MCF 10A (cell line): ENCODE measurements around the gene IFRD2. TPM values are rescaled to one million over a fixed set of nuclear protein-coding genes. Genes with fewer than 3 reads are reported as not detected.

ENCODE experiments used
- BruUV-seq: library from RNA; stranded (reverse); fragments of 400-500 nt; replicated peaks from 2 replicates; lab custom pipeline; 2021; lab: Mats Ljungman, UMichigan
- CTCF ChIA-PET: fragments of 300-600 bp; sonication (Branson Sonifier 250); formaldehyde crosslinking; extraction: SDS; loops from one replicate; lab custom pipeline; 2021; ENCODE audit warnings: antibody characterized with exemption, inconsistent platforms; lab: Yijun Ruan, JAX
- POLR2A ChIA-PET: fragments of 300-600, 350-650 bp; sonication (Branson Sonifier 250); formaldehyde crosslinking; extraction: SDS; loops from one replicate; lab custom pipeline; 2020; ENCODE audit warnings: antibody characterized with exemption, inconsistent platforms; lab: Yijun Ruan, JAX
- DNase-seq: peaks from one replicate; pipeline ENCODE4 v3.0.0-alpha.2; 2018; ENCODE audit not compliant: unreplicated experiment
- H3K27ac Mint-ChIP-seq: one replicate; pipeline ENCODE4 v1.8.0; 2022; ENCODE audit warnings: mild to moderate bottlenecking, low read depth, mixed read lengths; ENCODE audit not compliant: unreplicated experiment
- H3K27me3 Mint-ChIP-seq: one replicate; pipeline ENCODE4 v1.8.0; 2022; ENCODE audit warnings: mixed read lengths; ENCODE audit not compliant: insufficient read depth, unreplicated experiment
- H3K36me3 Mint-ChIP-seq: one replicate; pipeline ENCODE4 v1.8.0; 2022; ENCODE audit warnings: mild to moderate bottlenecking, moderate library complexity, mixed read lengths; ENCODE audit not compliant: insufficient read depth, unreplicated experiment
- H3K4me1 Mint-ChIP-seq: one replicate; pipeline ENCODE4 v1.8.0; 2022; ENCODE audit warnings: mixed read lengths; ENCODE audit not compliant: insufficient read depth, unreplicated experiment
- H3K4me3 Mint-ChIP-seq: one replicate; pipeline ENCODE4 v1.8.0; 2022; ENCODE audit warnings: mild to moderate bottlenecking, moderate library complexity, mixed read lengths; ENCODE audit not compliant: unreplicated experiment
- H3K9me3 Mint-ChIP-seq: one replicate; pipeline ENCODE4 v1.8.0; 2022; ENCODE audit warnings: mixed read lengths; ENCODE audit not compliant: unreplicated experiment
- intact Hi-C: fragments of 100-400 bp; cut with micrococcal nuclease; formaldehyde crosslinking; loops from 2 replicates; pipeline ENCODE4 v1.14.1; 2022
- total RNA-seq: library from RNA; stranded (reverse); gene quantifications from 2 replicates; pipeline ENCODE4 v1.2.3, GENCODE V29; 2022
- TF ChIP-seq, protein P1 (sequence below): fragments of 200-600 bp; IDR thresholded peaks from one replicate; pipeline ENCODE4 v1.8.0; 2022; ENCODE audit warnings: antibody characterized with exemption, mild to moderate bottlenecking; ENCODE audit not compliant: unreplicated experiment

Gene IFRD2
- total RNA-seq, 1 experiment from 2014 or later: 182 TPM

DNA sequence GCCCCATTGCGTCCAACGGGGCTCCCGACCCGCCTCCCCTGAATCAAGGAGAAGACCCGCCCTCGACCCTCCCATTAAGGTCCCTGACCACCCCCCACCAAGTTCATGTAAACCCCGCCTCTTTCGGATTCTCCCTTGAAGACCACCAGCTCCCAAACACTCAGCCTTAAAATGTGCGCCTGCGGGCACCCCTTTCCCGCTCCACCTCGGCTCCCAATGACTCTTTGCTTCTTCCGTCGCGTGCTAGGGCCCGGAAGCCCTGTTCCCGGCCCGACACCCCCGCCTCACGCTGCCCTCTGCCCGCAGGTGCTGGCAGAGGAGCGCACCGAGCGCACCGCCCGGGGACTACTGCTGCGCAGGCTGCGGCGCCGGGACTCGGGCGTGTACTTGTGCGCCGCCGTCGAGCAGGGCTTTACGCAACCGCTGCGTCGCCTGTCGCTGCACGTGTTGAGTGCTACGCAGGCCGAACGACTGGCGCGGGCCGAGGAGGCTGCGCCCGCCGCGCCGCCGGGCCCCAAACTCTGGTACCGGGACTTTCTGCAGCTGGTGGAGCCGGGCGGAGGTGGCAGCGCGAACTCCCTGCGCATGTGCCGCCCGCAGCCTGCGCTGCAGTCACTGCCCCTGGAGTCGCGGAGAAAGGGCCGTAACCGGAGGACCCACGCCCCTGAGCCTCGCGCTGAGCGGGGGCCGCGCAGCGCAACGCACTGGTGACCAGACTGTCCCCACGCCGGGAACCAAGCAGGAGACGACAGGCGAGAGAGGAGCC, 16.1 kb downstream of the IFRD2 start:
- ChIA-PET CTCF (interaction anchor here (0.5 to 1.1 kb wide), 3 partner anchors 41 to 424 kb away, joined by 3 to 4 read pairs (median 3); no protein-coding TSS in a partner anchor), POLR2A (interaction anchor here (1.0 to 1.4 kb wide), 2 partner anchors 16 to 40 kb away, joined by 3 read pairs; partner anchors contain the start of genes GNAI2 and IFRD2)
- intact Hi-C loops: no loop called here
- no peak overlapping the region for H3K27ac Mint-ChIP-seq
- TF ChIP-seq, protein P1, sequence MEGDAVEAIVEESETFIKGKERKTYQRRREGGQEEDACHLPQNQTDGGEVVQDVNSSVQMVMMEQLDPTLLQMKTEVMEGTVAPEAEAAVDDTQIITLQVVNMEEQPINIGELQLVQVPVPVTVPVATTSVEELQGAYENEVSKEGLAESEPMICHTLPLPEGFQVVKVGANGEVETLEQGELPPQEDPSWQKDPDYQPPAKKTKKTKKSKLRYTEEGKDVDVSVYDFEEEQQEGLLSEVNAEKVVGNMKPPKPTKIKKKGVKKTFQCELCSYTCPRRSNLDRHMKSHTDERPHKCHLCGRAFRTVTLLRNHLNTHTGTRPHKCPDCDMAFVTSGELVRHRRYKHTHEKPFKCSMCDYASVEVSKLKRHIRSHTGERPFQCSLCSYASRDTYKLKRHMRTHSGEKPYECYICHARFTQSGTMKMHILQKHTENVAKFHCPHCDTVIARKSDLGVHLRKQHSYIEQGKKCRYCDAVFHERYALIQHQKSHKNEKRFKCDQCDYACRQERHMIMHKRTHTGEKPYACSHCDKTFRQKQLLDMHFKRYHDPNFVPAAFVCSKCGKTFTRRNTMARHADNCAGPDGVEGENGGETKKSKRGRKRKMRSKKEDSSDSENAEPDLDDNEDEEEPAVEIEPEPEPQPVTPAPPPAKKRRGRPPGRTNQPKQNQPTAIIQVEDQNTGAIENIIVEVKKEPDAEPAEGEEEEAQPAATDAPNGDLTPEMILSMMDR: no peak
- DNase-seq: no peak
- no TSS peak for BruUV-seq
- peaks cover 20% of the 10 kb centered on the region for H3K4me1 Mint-ChIP-seq
- no peak overlapping the region for H3K4me3 Mint-ChIP-seq
- H3K36me3 Mint-ChIP-seq: peaks cover 19% of the 10 kb centered on the region
- no peaks in the 10 kb centered on the region for H3K27me3 Mint-ChIP-seq
- no peaks in the 10 kb centered on the region for H3K9me3 Mint-ChIP-seq

DNA sequence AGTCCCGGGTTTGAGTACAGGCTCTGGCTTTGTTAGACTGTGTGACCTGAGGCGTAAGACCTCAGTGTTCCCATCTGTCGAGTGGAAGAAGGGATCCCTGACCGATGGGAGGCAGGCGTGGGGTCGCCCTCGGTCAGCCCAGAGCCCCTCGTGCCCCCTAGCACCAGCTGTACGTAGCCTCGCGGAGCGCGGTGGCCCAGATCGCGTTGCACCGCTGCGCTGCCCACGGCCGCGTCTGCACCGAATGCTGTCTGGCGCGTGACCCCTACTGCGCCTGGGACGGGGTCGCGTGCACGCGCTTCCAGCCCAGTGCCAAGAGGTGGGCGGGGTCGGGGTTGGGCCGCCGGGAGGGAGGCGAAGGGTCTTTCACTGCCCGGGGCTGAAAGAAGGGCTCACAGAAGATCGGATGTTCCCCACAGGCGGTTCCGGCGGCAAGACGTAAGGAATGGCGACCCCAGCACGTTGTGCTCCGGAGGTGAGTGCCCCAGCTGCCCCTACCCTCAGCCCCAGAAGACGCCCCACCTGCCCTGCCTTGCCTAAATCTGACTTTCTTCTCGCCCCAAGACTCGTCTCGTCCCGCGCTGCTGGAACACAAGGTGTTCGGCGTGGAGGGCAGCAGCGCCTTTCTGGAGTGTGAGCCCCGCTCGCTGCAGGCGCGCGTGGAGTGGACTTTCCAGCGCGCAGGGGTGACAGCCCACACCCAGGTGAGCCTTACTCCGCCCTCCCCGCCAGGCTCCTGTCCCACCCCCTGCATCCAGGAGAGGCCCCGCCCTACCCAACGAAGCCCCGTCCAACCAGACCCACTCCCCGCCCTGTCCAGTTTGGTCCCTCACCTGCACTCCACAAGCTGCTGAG, 16.9 kb downstream of the IFRD2 start:
- Mint-ChIP-seq H3K27ac (no peak overlapping the region), H3K27me3 (no peaks in the 10 kb centered on the region), H3K4me3 (no peak overlapping the region), H3K36me3 (peaks cover 19% of the 10 kb centered on the region), H3K4me1 (peaks cover 23% of the 10 kb centered on the region), H3K9me3 (no peaks in the 10 kb centered on the region)
- CTCF ChIA-PET: interaction anchor here (0.6 to 1.7 kb wide), 18 partner anchors 9 to 1227 kb away, joined by 3 to 11 read pairs (median 4); no protein-coding TSS in a partner anchor
- TF ChIP-seq, protein P1: no peak
- no peak for DNase-seq
- POLR2A ChIA-PET: interaction anchor here (0.5 to 1.4 kb wide), 5 partner anchors 14 to 64 kb away, joined by 3 to 7 read pairs (median 3); partner anchors contain the start of genes GNAI2 and IFRD2
- no TSS peak for BruUV-seq
- intact Hi-C loops: no loop called here

DNA sequence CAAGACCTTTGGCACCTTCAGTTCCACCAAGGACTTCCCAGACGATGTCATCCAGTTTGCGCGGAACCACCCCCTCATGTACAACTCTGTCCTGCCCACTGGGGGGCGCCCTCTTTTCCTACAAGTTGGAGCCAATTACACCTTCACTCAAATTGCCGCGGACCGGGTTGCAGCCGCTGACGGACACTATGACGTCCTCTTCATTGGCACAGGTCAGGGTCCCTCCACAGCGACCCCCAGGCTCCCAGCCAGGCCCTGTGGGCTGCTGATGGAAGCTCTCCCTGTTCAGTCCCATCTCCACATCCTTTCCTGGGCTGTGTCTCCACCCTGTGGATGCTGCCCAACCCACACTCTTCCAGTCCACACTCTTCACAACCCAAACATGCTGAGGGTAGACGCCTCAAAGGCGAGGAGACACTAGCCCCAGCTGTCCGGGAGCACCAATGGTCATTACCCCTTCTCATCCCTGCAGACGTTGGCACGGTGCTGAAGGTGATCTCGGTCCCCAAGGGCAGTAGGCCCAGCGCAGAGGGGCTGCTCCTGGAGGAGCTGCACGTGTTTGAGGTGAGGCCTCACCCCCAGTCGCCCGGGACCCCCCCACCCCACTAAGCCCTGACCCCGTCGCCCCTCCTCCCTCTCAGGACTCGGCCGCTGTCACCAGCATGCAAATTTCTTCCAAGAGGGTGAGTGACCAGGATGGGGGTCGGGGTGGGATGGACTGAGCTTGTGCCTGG, 17.7 kb downstream of the IFRD2 start:
- DNase-seq: peak; percentile 78
- no peaks in the 10 kb centered on the region for H3K27me3 Mint-ChIP-seq
- ChIA-PET POLR2A (interaction anchor here (0.5 to 1.4 kb wide), 3 partner anchors 14 to 39 kb away, joined by 3 to 7 read pairs (median 3); partner anchors contain the start of gene IFRD2), CTCF (interaction anchor here (0.5 to 1.7 kb wide), 17 partner anchors 10 to 1228 kb away, joined by 3 to 11 read pairs (median 4); no protein-coding TSS in a partner anchor)
- peaks cover 19% of the 10 kb centered on the region for H3K36me3 Mint-ChIP-seq
- intact Hi-C loops: loop anchor here (1.0 to 5.0 kb wide), 2 partner anchors 50 to 152 kb away; no protein-coding TSS in a partner anchor
- no peak overlapping the region for H3K4me3 Mint-ChIP-seq
- no peaks in the 10 kb centered on the region for H3K9me3 Mint-ChIP-seq
- H3K4me1 Mint-ChIP-seq: peaks cover 30% of the 10 kb centered on the region
- BruUV-seq: no TSS peak
- TF ChIP-seq, protein P1: peak; percentile 77
- H3K27ac Mint-ChIP-seq: no peak overlapping the region
